Right cardiac atrium (tissue), 5 donors: Measurements from ENCODE around the gene GADD45GIP1. TPM values are rescaled to one million over a fixed set of nuclear protein-coding genes. Genes with fewer than 3 reads are reported as not detected.

Experiments used
- ATAC-seq, 2 donors: fragments of 200-7000 bp; cut with Tn5 transposase; one replicate each; pipeline versions ENCODE4 v1.8.0 to v1.9.1; 2020; ENCODE audit warnings: moderate library complexity in 2 of 2, mild to moderate bottlenecking in 1 of 2
- DNase-seq, 3 donors: peaks; one replicate each; pipeline ENCODE4 v3.0.0-alpha.2; 2020
- H3K27ac ChIP-seq: one replicate; pipeline ENCODE4 v1.5.1; 2013; ENCODE audit warnings: mild to moderate bottlenecking, low read length, control low read depth, moderate library complexity
- H3K27me3 ChIP-seq: one replicate; pipeline ENCODE4 v1.6.1; 2013; ENCODE audit not compliant: control insufficient read depth, insufficient read depth
- H3K4me1 ChIP-seq: one replicate; pipeline ENCODE4 v1.6.1; 2013; ENCODE audit warnings: low read length; ENCODE audit not compliant: control insufficient read depth, insufficient read depth
- H3K4me3 ChIP-seq: one replicate; pipeline ENCODE4 v1.5.1; 2013; ENCODE audit warnings: low read length, control low read depth
- H3K9me3 ChIP-seq: one replicate; pipeline ENCODE4 v1.6.1; 2013; ENCODE audit warnings: low read length; ENCODE audit not compliant: control insufficient read depth
- WGBS: extraction: QIAGEN DNeasy Blood & Tissue Kit; methylation state at CpG from one replicate; pipeline ENCODE4 v1.1.7; 2013; 5-methylcytosine and 5-hydroxymethylcytosine counted together
- intact Hi-C, 4 donors: fragments of 100-400 bp; cut with DNase I; formaldehyde crosslinking; loops; one replicate each; pipeline versions ENCODE4 v1.11.0 to v1.14.0; 2022 to 2023
- long read RNA-seq, 4 donors: library from polyadenylated mRNA; unstranded; transcript quantifications; one replicate each; pipeline ENCODE4 v2.0.0, GENCODE V29; 2020 to 2021
- polyA plus RNA-seq: library from polyadenylated mRNA; stranded (reverse); fragments of 200-250 nt; gene quantifications from one replicate; pipeline ENCODE4 v1.2.3, GENCODE V29; 2013
- total RNA-seq, 4 donors: library from RNA; stranded (reverse); fragmentation: NEBNext Ultra II Directional; extraction: Animal tissue kit (Norgen Biotek cat#: 25700); gene quantifications; one replicate each; pipeline ENCODE4 v1.2.1, GENCODE V29; 2021
- donor health status: healthy with polysubstance abuse.
- donor health status: DM: no; HTN: yes; CAD: no.
- donor health status: DM: no; HTN: no; CAD: no.
- donor health status: DM: no; HTN: yes; CAD: no; lungs with severe emphysema.
- donor health status: DM: yes; HTN: yes; CAD: no.

The GADD45GIP1 gene
- total RNA-seq (10 to 100 TPM; 24.3 to 33.2 (median 29.1) TPM), polyA plus RNA-seq (64.5 TPM)
- long read RNA-seq, donor 1, transcript GADD45GIP1-201 (2 exons, 1,782 nt): major isoform, 61 of 84 reads
- long read RNA-seq, donor 1, partial matches to known transcripts: 0 of 84 reads
- long read RNA-seq, donor 1, other reads (novel, unspliced or antisense): 23 of 84 reads
- long read RNA-seq, donor 2, transcript GADD45GIP1-201 (2 exons, 1,782 nt): major isoform, 78 of 129 reads
- long read RNA-seq, donor 2, partial matches to known transcripts: 41 of 129 reads
- long read RNA-seq, donor 2, other reads (novel, unspliced or antisense): 10 of 129 reads
- long read RNA-seq, donor 3, transcript GADD45GIP1-201 (2 exons, 1,782 nt): major isoform, 31 of 42 reads
- long read RNA-seq, donor 3, partial matches to known transcripts: 0 of 42 reads
- long read RNA-seq, donor 3, other reads (novel, unspliced or antisense): 11 of 42 reads
- long read RNA-seq, donor 4, transcript GADD45GIP1-201 (2 exons, 1,782 nt): major isoform, 55 of 71 reads
- long read RNA-seq, donor 4, partial matches to known transcripts: 0 of 71 reads
- long read RNA-seq, donor 4, other reads (novel, unspliced or antisense): 16 of 71 reads

GRCh38 chr19:12956446-12957388, at the start of gene GADD45GIP1:
GADD45GIP1 (minus strand) TSS chr19:12957223; CDS start chr19:12957212, 11 bp downstream.
- DNase-seq: peak; percentile 85 to 94 (median 93)
- WGBS: 3% methylated on average over 84 of the region's 84 CpGs
- H3K4me1 ChIP-seq: peaks cover 7% of the 10 kb centered on the region
- no peaks in the 10 kb centered on the region for H3K9me3 ChIP-seq
- intact Hi-C loops: no loop called here
- no peaks in the 10 kb centered on the region for H3K27me3 ChIP-seq
- peak within 1 kb of the TSS; percentile 71 for H3K4me3 ChIP-seq
- peak within 1 kb of the TSS; percentile 62 for H3K27ac ChIP-seq
- ATAC-seq: peak; percentile 90 to 92

GRCh38 chr19:13005861-13006370, 48.9 kb upstream of the GADD45GIP1 start:
- no peaks in the 10 kb centered on the region for H3K9me3 ChIP-seq
- 69% methylated on average over 12 of the region's 12 CpGs for WGBS
- no peak for DNase-seq
- no peaks in the 10 kb centered on the region for H3K27me3 ChIP-seq
- no peak for ATAC-seq
- no peak overlapping the region for H3K27ac ChIP-seq
- H3K4me3 ChIP-seq: no peak overlapping the region
- intact Hi-C loops: no loop called here
- H3K4me1 ChIP-seq: peaks cover 11% of the 10 kb centered on the region

DNA sequence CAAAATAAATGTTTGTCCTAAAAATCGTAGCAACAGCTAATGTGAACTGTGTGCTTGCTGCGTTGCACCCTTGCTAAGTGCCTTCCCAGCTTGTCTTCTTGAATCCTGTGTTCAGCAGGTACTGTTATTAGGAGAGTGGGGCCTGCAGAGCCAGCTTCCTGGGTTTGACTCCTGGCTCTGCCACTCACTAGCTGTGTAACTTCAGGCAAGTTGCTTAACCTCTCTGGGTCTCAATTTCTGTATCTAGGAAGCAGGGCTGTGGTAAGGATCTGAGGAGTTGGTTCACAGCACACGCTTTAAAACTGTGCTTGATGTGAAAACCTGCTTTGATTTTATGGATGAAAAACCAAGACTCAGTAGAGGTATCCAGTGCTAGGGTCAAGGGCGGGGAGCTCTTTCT, 48.2 kb upstream of the GADD45GIP1 start:
- Histone ChIP-seq H3K27ac (no peak overlapping the region), H3K9me3 (no peaks in the 10 kb centered on the region), H3K27me3 (no peaks in the 10 kb centered on the region), H3K4me1 (peaks cover 11% of the 10 kb centered on the region), H3K4me3 (no peak overlapping the region)
- WGBS: 82% methylated on average over 4 of the region's 4 CpGs
- intact Hi-C loops: no loop called here
- no peak for ATAC-seq
- DNase-seq: no peak

DNA sequence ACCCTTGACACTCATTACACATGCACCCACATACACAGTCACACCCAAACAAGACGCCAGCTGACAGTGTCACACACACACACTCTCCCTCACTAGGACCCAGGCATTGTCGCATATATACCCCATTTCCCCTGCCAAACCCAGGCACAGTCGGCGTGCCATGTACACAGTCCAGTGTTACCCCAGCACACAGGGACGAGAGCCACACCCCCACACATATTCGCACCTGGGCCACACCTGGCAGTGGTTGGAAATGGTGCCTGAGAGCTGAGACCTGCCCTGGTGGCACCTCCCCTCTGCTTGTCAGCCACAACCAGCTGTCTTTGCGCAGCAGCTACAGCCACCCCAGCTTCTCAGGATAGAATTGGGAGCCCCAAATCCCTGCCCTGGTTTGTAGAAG, 47.2 kb upstream of the GADD45GIP1 start:
- H3K4me1 ChIP-seq: peaks cover 8% of the 10 kb centered on the region
- peak in 1 of 3 donors; percentile 5 for DNase-seq
- WGBS: 80% methylated on average over 7 of the region's 7 CpGs
- intact Hi-C loops: no loop called here
- no peaks in the 10 kb centered on the region for H3K9me3 ChIP-seq
- H3K4me3 ChIP-seq: no peak overlapping the region
- peak overlapping the region; percentile 10 for H3K27ac ChIP-seq
- no peak for ATAC-seq
- no peaks in the 10 kb centered on the region for H3K27me3 ChIP-seq

- H3K27ac ChIP-seq: peak overlapping the region; percentile 77
- ATAC-seq (no peak), DNase-seq (peak in 2 of 3 donors; percentile 16 to 47)
- peaks cover 8% of the 10 kb centered on the region for H3K4me1 ChIP-seq
- H3K9me3 ChIP-seq: no peaks in the 10 kb centered on the region
- no peaks in the 10 kb centered on the region for H3K27me3 ChIP-seq
- no peak overlapping the region for H3K4me3 ChIP-seq
- intact Hi-C loops: no loop called here
- 68% methylated on average over 15 of the region's 15 CpGs for WGBS
Measured at GRCh38 chr19:13003081-13003480, 46.1 kb upstream of the GADD45GIP1 start.

DNA sequence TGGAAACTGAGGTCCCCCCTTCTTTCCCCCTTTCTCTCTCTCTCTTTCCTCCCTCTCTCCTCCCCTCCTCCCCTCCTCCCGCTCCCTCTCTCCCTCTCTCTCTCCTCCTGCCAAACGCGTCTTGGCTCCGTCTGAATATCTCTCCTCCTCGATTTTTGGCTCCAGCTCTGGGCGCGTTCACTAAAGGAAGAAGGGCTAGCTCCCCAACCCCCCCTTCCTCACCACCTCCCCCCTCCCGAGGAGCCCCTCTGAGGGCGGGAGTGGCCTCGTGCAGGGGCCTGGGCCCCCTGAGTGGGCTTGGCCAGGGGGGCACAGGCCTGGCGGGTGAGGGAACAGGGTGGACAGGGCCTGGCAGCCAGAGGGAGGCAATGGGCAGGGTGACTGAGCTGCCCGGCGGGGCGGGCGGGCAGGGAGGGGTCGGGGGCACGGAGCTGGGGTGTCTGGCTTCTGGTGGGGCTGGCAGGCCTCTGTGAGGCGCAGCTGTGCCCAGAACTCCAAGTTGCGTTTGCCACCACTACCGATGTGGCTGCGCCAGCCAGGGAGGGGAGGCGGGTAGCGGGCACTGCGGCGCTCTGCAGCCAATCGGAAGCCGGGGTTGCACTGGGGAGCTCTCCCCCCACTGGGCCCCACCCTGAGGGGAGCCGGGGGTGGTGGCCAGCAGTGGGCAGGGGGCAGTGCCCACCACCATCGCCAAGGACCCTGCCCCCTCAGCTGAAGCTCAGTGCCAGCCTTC, 45.3 kb upstream of the GADD45GIP1 start:
- Histone ChIP-seq H3K4me3 (no peak overlapping the region), H3K4me1 (peaks cover 10% of the 10 kb centered on the region), H3K27me3 (no peaks in the 10 kb centered on the region), H3K9me3 (no peaks in the 10 kb centered on the region), H3K27ac (peak overlapping the region; percentile 77)
- peak; percentile 85 to 92 (median 88) for DNase-seq
- ATAC-seq: peak; percentile 75 to 80
- 44% methylated on average over 29 of the region's 29 CpGs for WGBS
- intact Hi-C loops: no loop called here

GRCh38 chr19:13001502-13002165, 44.6 kb upstream of the GADD45GIP1 start:
- 56% methylated on average over 41 of the region's 41 CpGs for WGBS
- DNase-seq: peak in 2 of 3 donors; percentile 73 to 90

DNA sequence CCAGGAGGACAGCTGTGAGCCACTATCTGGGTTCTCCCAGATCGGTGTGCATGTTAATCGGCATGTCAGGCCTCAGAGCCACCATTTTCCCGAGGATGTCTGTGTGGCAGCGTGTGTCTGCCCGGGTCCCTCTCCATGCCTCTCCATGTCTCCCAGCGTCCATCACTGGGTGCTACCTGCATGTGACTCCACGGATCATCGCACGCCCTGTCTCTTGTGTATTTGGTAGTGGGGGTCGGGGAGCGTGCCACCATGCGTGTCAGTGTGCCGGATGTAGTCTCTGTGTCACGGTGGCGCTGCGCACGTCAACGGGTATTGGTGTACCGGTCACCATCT, 44.1 kb upstream of the GADD45GIP1 start:
- DNase-seq: no peak
- H3K27me3 ChIP-seq: no peaks in the 10 kb centered on the region
- intact Hi-C loops: no loop called here
- no peaks in the 10 kb centered on the region for H3K9me3 ChIP-seq
- peaks cover 5% of the 10 kb centered on the region for H3K4me1 ChIP-seq
- no peak for ATAC-seq
- H3K4me3 ChIP-seq: no peak overlapping the region
- peak overlapping the region; percentile 6 for H3K27ac ChIP-seq
- WGBS: 74% methylated on average over 19 of the region's 19 CpGs

More at GRCh38 chr19:13001502-13002165, 44.6 kb upstream of the GADD45GIP1 start:
- ATAC-seq: peak; percentile 53 to 59
- H3K27ac ChIP-seq: peak overlapping the region; percentile 64
- no peak overlapping the region for H3K4me3 ChIP-seq
- H3K4me1 ChIP-seq: peaks cover 8% of the 10 kb centered on the region
- H3K9me3 ChIP-seq: no peaks in the 10 kb centered on the region
- intact Hi-C loops: no loop called here
- no peaks in the 10 kb centered on the region for H3K27me3 ChIP-seq

GRCh38 chr19:12997967-12998940, 41.2 kb upstream of the GADD45GIP1 start:
- DNase-seq (peak in 2 of 3 donors; percentile 14 to 50), ATAC-seq (no peak)
- Histone ChIP-seq H3K27ac (peak overlapping the region; percentile 1), H3K9me3 (no peaks in the 10 kb centered on the region), H3K4me1 (peaks cover 5% of the 10 kb centered on the region), H3K27me3 (no peaks in the 10 kb centered on the region), H3K4me3 (no peak overlapping the region)
- intact Hi-C loops: loop anchor here in 1 of 4 donors (10.0 kb wide), 1 partner anchor 67 kb away; no protein-coding TSS in a partner anchor
- WGBS: 68% methylated on average over 32 of the region's 32 CpGs
